GM18526 (cell line): ENCODE results near the gene FGF19.

Source experiments
- POLR2A ChIP-seq: IDR thresholded peaks from 3 replicates; pipeline ENCODE4 v1.6.1; 2011; ENCODE audit not compliant: insufficient read length; ENCODE audit errors: extremely low read depth

The FGF19 gene

DNA sequence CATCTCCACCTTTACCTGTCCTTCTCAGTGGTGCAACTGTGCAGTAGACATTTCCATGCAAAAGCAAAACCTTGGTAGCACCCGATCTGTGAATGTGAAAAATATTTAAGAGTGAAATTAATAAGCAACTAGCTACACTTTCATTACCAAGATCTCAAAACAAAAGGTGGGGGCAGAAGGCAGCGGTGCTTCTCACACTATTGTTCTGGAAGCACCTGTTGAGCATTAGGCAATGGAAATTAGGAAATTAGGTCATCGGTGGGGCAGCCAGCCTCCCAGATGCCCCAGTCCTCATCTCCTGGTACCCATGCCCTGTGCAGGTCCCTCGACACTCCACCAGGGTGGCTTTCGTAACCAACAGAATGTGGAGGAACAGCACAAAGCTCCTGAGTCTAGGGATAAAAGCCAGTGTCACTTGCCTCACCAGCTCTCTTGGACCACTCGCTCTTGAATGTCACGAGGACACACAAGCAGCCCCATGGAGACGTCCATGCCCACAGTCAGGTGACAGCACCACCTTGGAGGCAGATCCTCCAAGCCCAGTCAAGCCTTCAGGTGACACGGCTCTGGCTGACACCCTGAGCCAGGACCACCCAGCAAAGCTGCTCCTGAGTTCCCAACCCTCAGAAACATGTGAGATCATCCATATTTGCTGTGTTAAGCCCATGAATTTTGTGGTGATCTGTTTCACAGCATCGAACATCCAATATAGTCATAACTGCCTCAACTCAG, 31.9 kb downstream of the FGF19 start:
- no peak for TF ChIP-seq POLR2A

DNA sequence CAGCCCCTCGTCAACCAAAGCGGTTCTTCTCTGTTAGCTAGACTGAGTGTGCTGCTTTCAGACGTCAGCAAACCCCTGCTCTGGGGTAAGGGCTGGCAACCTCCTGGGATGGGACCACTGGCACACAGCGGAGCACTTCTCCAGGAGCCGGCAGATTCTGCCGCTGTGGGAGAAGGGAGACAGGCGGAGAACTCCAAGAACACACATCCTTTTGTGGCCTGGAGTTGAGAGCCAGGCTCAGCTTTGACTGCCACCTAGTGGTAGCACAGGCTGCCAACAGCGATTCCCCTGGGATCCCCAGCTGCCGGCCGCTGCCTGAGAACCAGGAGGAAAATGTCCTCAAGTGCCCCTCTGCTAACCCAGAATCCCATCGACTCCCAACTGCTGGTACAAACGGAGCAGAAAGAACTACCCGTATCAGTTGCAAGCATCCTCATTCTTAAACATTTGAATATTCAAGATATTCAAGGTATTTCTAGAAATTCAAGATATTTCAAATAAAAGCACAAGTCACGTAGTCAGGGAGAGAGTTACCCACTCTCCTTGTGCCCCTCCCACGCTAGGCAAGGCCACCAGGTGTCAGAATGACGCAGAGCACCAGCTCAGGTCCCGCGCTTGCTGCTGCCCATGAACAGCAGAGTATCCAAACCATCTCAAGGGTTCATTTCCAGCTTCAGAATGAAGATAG, 33.5 kb downstream of the FGF19 start:
- no peak for TF ChIP-seq POLR2A

DNA sequence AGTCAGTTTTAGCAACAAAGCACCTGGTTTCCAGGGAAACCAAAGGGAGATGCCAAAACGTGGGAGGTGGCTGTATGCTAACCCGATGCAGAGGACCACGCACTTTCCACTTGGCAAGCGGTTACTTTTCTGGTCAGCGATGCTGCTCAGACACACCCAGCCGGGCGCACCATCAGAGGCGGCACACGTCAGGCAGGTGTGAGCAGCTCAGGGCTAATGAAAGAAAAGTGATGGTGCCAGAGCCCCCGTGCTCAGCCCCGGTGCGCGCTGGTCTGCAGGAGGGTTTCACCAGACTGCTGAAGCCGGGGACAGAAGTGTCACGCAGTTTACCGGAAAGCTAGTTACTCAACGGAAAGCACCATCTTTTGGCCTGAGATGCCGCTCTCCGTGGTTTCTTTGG, 34.3 kb downstream of the FGF19 start:
- no peak for TF ChIP-seq POLR2A

DNA sequence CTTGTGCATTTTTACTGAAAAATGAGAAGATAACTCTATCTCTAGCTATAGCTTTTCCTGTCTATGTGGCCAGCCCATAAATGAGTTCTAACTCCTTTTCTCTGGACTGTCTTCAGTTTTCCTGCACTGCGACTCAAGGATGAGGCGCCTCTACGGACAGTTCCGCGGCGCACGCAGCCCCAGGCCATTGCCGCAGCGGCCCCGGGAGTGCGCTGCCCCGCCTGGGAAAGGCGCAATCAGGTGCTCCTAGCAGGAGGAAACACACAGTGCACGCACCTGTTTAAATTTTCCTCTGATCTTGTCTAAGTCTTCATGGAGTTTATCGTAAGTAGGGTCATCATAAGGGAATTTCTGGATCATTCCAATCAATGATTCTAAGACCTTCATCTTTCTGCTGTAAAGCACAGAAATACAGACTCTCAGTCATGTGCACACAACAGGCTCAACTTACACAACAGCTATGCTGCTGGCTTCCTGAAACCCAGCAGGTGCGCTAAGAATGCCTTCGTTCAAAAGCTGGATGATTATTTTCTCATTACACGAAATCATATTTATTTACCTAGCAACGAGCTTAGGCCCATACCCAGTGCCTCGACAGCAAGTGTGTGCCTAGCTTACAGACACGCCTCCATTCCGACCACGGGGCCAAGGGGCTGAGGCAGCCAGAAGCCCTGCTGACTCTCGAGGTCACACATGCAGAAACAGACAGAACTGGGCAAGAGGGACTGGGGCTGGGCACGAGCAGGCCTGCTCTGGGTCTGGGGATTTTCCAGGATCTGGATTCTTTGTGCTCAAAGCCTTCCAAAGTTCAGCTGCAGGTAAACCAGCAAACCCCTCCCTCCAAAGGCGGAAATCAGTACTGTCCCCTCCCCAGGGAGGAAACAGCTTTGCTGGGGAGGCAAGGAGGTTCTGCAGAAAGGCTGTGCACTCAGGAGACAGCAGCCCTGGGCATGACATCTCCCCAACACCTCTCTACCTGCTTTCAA, 35.9 kb downstream of the FGF19 start:
- no peak for TF ChIP-seq POLR2A

DNA sequence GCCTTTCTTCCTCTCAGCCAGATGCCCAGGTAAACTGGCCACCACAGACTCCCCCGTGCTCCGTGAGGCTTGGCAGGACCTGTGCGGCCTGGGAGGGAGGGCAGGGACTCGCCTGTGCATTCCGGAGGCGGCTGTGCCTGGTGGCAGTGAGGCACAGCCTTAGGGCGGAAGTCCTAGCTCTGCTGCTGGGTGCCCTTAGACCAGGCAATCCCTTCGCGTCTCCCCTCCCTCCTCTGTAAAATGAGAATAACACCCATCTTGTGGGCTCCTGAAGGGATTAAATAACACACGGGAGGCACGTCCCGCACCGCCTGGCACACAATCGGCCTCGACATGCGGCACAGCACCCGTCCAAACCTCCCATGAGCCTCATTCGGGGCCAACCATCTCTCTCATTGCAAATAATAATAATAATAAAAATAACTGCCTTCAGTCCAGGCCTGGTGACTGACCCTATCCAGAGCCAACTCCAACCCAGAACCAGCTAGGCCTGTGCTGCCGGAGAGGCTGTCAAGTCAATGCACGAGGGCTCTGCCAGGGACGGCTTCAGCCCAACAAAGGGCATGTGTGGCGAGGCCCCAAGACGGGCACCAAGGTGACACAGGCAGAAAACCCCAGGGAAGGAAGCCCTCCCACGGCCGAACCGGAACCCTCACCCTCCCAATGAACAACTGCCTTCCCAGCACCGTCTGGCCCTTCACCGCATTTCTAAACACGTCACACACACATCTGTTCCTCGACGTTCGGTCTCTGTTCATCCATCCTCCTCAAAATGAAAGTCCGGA, 36.9 kb downstream of the FGF19 start:
- TF ChIP-seq POLR2A, result no peak

DNA sequence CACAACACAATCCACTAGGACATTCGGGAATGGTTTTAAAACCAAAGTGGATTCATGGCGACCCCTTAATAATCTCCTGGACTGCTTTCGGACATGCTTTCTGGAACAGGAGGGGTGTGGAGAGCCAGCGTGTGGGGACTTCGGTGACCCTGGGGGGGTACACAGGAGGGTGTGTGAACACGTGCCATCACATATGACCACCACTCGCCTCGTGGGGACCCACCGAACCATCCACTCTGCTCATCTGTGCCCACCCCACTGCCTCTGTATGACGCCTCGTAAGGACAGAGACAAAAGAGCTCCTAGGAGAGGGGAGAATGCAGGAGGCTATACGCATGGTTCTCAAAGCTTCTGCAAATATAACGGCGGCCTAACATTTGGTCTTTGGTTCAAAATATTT, 37.6 kb downstream of the FGF19 start:
- no peak for TF ChIP-seq POLR2A

DNA sequence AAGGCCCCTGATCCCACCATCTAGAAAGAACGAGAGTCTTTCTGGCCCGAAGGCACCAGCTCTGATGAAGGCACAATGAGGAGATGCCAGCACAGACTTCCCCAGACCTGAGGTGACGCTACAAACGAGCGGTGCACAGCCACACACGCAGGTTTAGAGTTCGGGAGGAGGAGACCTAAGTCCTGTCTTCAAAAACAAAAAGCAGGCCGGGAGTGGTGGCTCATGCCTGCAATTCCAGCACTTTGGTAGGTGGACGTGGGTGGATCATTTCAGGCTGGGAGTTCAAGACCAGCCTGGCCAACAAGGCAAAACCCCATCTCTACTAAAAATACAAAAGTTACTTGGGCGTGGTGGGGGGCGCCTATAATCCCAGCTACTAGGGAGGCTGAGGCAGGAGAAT, 38.2 kb downstream of the FGF19 start:
- TF ChIP-seq POLR2A, result no peak

DNA sequence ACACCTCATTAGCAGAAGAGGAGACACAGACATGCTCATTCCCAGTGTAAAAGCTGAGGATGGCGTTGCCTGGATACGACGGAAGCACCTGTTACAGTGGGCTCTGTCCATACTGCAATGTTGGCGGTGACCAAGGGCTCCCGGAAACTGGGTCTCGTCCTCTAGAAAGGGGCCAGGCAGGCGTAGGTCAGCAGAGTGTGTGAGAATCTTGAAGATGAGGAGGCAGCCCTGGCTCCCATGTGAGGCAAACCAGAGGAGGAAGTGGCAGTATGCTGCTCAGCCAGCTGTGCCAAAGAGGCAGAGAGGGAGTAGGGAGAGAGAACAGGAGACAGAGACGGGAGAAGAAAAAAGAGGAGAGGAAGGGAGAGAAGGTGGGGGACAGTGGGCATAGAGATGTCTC, 38.9 kb downstream of the FGF19 start:
- no peak for TF ChIP-seq POLR2A

DNA sequence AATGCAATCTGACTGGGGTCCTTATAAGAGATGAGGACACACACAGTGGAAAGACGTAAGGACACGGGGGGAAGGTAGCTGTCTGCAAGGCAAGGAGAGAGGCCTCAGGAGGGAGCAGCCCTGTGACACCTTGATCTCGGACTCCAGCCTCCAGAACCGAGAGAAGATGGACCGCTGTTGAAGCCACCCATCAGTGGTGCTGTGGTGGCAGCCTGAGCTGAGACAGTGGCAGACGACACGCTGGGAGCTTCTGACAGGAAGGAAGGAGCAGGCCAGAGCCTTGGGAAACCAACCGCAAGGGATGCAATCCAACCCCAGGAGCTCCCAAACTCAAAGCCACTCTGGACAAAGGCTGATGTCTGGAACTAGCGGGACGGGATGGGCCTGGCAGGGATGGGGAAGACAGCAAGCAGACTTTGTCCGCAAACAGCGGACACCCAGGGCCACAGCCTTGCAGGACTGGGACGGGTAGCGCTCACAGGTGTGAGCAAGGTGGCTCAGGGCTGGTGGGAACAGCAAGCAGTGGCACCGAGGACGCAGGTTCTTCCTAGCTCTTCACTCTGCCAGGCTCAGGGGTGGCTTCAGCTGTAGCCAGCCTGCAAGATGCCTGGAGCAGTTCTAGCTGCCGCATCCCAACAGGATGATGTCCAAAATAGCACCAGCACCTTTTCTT, 39.6 kb downstream of the FGF19 start:
- TF ChIP-seq POLR2A, result no peak

DNA sequence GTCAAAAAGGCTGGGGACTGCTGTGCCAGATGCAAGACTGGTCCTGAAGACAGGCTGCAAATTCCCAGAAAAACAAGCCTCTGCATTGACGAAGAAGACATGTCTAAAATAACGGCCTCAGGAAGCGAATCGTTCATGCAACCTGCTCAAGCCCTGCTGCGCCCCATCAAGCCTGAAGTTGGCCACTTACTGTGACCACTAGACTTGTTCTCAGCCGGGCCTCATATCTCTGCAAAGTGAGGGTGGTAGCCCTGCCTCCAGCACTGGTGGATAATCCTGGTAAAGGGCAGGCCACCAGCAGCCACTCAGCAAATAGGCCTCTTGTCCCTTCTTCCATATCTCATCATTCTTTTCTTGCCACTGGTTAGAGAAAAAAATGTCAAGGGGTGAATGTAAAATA, 40.5 kb downstream of the FGF19 start:
- TF ChIP-seq POLR2A, result no peak

DNA sequence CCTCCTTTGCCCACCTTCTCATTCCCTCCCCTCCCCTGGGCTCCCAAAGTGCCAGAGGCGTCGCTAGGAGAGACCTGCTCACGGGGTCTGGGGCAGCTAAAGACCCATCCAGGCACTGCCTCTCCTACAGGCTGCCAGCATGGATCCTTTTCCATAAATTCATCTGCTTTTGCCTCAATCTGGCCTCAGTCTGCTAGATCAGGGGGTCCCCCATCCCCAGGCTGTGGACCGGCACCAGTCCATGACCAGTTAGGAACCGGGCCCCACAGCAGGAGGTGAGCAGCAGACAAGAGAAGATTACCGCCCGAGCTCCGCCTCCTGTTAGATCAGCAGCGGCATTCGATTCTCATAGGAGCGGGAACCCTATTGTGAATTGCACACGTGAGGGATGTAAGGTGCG, 41.0 kb downstream of the FGF19 start:
- TF ChIP-seq POLR2A, result no peak

DNA sequence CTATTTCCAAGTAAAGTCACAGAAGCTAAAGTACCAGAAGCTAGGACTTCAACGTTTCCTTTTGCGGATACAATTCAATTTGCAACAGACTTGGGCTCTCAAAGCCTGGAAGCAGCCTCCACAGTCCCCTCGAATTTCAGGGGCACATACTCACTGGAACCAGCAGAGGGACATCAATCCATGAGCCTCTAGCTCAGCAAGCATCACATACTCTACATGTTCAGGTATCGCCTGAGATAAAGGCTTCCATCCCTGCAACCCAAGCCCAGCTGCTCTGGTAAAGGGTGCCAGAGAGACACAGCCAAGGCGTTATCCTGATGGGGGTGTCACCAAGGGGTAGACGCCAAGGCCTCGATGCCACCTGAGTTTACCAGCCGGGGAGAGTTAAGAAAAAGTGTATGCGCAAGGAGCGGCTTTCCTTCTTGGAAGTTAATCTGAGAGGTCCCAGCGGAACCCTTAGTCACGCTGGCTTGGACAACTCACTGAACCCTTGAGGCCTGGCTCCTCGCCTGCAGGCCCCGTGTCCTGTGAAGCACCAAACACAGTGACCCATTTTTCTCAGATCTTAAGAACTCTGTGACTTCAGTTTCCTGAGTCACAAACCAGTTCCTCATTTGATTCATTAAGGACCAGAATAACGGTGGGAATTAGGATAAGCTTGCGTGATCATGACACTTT, 41.7 kb downstream of the FGF19 start:
- no peak for TF ChIP-seq POLR2A

DNA sequence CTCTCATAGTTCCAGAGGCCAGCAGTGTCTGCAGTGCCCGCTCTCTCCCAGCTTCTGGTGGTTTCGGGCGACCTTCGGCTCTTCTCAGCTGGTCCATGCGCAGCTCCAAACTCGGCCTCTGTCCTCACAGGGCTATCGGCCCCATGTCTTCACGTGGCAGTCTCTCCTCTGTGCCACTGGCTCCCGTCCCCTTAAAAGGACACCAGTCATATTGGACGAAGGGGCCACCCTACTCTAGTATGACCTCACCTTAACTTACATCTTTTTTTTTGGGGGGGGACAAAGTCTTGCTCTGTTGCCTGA, 42.5 kb downstream of the FGF19 start:
- TF ChIP-seq POLR2A, result no peak

DNA sequence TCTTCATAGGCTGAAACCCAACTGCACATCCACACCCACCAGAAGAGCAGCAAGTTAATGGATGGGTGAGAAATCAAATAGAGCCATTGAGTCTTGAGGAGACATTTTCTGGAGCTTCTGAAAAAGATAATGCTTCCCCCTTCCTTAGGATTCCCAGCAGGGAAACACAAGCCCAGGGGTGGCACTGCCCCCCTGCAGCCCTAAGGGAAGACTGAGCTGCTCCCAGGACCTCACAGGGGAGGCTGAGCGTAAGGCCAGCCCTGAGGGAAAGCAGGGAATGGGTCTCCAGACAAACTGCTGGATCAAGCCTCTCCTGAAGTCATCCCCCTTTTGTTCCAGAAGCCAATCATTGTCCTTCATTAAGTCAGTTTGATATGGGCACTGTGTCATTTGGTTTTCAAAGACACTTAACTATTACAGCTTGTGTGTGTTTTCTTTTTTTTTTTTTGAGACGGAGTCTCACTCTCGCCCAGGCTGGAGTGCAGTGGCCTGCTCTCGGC, 43.8 kb downstream of the FGF19 start:
- no peak for TF ChIP-seq POLR2A
